HG02981 (cell line): ENCODE data around the gene TCEAL1.
A peak's percentile ranks its signal among the peaks of the same experiment; 100 is the strongest.
"Not testable (repeated sequence)": the region's sequence is repeated elsewhere in the genome, so short reads cannot be mapped to it uniquely, and the experiment has no call there.

Experiments used
- ATAC-seq: cut with Tn5 transposase; IDR thresholded peaks from one replicate; pipeline ENCODE4 v1.9.1; 2021; ENCODE audit warnings: mild to moderate bottlenecking, moderate library complexity; ENCODE audit not compliant: unreplicated experiment

The TCEAL1 gene, protein sequence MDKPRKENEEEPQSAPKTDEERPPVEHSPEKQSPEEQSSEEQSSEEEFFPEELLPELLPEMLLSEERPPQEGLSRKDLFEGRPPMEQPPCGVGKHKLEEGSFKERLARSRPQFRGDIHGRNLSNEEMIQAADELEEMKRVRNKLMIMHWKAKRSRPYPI

DNA sequence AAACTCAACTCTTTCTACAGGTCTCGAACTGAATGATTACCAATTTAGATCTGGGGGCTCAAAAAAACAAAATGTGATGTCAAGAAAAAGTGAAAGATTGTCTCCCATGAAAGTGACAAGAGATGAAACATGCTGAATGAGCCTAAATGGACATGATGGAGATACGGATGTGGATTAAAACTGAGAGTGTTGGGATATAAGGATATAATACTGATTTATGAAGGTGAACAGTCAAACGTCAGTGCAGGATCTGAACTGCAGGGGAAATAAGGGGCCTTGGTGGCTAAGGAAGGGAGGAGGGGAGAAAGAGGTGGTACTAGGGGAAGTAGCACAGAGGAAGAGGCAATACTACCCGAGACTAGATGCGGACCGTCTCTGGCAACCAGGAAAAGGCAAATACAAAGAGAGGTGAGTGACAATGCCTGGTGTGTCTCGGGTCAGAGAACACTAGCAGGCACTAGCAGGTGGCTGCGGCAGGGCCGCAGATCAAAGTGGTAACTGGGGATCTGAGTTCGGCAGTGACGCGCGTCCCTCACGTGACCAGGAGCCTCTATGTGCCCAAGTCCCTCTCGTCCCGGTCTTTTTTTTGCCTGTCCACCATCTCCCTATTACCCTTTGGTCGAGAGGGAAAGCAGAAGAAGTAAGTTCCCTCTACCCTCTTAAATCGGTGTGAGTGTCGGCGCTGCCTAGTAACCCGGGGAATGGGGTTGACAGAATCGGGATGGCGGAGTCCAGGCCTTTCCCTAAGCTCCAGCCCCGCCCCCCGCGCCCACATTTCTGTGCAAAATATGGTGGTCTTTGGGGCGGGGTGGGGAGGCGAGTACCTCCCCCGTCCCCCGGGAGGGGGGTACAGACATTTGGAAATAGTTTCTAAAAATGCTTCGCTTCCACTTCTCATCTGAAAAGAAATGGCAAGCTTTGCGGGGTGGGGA, at the start of gene TCEAL1:
TCEAL1 (plus strand) TSS at position 590 of the 932 bp plus-strand sequence. CDS start 942 bp downstream, outside the sequence.
- peak; percentile 74 for ATAC-seq

DNA sequence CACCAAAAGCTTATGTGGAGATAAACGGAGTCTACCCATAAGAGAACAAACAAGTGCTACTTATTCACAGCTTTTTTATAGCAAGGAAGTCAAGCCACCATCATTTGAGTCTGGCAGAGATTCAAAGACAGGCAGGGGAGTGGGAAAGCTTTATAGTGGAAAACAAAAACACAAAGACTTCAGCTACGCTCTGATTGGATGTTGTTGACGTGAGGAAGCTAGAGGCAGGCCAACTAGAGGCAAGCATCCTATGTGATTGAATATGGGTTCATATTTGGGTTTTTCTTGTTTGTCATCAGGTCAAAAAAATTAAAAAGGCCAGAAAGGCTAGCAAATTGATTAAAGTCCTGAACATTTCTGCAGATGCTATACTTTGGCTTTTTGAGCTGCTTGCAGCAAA, 44.2 kb upstream of the TCEAL1 start:
- ATAC-seq = no peak

DNA sequence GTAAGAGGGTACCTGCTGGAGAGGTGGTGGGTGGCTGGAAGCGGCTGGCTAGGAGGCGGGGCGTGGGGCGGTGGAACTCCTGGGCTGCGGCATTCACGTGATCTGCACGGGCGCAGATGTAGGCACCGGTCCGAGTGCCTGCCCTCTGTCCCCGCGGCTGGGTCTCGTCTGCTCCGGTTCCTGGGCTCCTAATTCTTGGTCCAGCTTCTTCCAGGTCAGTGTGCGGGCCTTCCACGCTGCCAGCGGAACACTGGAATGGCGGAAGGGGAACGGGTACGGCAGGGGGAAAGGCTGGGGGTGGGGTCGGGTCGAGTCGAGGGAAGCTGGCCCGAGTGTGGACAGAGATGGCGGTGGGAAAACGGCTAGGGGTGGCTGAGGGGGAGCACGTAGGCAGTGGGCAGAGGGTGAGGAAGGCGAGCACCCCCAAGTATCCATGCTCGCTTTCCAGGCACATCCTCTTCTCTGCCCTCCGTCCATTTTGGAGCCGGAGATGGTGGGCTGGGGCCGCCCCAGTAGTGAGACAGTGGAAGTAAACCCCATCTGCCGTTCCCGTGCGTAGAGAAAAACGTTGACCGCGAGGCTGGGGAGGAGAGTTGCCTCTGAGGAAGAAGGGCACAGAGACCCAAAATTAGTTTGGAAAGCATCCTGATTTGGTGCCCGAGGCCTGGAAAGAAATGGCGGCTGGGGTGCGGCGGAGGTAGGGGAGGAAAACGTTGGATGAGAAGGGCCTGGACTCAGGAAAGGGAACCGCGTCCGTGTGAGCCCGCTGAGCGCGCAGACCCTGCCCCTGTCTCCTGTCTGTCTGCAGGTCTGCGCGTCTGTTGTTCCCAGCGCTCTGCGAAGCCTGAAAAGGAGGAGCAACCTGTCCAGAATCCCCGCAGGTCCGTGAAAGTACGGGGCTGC, 43.1 kb upstream of the TCEAL1 start, which contains the start of gene TCEAL4:
TCEAL4 (plus strand) TSS at position 105 of the 903 bp plus-strand sequence. CDS start 1,161 bp downstream, outside the sequence.
- ATAC-seq = peak; percentile 89

DNA sequence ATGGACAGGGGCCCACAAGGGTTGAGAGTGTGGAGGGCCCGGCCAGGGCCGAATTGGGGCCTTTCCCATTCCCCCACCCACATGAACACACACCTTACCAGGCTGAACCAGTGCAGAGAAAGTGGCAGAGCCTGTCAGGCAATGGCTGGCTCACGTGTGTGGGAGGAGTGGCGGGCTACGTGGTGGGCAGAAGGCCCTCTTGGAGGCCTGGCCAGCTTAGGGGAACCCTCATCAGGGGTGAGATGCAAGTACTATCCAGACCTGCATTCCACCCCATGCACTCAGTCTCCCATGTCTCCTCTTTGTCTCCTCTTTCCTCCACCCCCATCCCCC, 42.5 kb upstream of the TCEAL1 start:
- ATAC-seq = peak; percentile 26

DNA sequence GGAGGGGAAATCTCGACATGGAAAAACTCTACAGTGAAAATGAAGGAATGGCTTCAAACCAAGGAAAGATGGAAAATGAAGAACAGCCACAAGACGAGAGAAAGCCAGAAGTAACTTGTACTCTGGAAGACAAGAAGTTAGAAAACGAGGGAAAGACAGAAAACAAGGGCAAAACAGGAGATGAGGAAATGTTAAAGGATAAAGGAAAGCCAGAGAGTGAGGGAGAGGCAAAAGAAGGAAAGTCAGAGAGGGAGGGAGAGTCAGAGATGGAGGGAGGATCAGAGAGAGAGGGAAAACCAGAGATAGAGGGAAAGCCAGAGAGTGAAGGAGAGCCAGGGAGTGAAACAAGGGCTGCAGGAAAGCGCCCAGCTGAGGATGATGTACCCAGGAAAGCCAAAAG, 42.1 kb upstream of the TCEAL1 start:
- no peak for ATAC-seq

DNA sequence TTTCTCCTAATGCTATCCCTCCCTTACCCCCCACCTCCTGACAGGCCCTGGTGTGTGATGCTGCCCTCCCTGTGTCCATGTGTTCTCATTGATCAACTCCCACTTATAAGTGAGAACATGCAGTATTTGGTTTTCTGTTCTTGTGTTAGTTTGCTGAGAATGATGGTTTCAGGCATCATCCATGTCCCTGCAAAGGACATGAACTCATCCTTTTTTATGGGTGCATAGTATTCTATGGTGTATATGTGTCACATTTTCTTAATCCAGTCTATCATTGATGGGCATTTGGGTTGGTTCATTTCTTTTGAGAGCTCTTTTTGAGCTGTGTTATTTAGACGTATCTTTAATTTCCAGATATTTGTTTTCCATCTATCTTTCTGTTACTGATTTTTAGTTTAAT, 36.5 kb upstream of the TCEAL1 start:
- not testable (repeated sequence) for ATAC-seq

DNA sequence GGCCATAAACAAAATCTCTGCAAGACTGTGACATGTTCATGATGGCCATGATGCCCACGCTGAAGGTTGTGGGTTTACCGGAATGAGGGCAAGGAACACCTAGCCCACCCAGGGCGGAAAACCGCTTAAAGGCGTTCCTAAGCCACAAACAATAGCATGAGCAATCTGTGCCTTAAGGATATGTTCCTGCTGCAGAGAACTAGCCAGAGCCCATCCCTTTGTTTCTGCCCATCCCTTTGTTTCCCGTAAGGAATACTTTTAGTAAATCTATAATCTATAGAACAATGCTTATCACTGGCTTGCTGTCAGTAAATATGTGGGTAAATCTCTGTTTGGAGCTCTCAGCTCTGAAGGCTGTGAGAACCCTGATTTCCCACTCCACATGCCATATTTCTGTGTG, 33.6 kb upstream of the TCEAL1 start:
- ATAC-seq = not testable (repeated sequence)

DNA sequence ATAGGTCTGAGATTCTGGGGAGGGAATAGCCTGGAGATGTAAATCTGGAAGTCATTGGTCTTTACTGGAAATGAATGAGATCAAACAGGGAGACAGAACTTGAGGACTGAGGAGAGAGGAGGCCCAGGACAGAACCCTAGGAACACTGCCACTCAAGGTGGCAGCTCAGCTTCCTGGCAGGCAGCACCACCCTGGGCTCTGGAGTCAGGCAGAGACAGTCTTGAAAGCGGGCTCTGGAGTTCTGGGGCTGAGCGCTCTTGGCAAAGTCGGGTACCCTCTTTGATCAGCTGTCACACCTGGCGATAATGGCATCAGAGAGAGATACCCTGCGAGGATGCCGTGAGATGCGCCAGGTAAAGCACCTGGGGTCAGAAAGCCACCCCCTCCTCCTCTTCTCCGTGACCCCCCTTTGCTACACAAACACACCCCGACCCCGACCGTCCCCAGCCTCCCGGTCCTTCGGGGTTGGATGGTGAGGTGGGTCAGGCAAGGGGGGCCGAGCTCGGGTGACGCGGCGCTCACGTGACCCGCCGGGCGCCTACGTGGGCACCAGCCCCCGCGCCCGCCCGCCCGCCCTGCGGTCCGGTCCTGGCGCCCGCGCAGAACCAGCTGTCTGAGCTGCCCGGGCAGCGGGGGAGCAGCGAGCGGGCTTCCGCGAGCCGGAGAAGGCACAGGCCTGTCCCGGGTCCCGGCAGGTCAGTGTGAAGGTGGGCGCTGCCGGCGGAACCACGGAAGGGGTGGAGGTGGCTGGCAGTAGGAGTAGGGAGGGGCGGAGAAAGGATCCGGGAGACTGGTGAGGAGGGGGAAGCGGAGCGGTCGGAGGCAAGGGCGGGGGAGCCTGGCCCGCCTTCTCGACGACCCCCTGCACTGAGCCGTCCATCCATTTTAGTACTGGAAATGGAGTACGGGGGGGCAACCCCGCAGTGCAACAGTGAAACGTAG, 21.1 kb upstream of the TCEAL1 start, which contains the start of gene TCEAL3:
TCEAL3 (plus strand) TSS at position 600 of the 942 bp plus-strand sequence. CDS start 1,102 bp downstream, outside the sequence.
- ATAC-seq = peak; percentile 69

DNA sequence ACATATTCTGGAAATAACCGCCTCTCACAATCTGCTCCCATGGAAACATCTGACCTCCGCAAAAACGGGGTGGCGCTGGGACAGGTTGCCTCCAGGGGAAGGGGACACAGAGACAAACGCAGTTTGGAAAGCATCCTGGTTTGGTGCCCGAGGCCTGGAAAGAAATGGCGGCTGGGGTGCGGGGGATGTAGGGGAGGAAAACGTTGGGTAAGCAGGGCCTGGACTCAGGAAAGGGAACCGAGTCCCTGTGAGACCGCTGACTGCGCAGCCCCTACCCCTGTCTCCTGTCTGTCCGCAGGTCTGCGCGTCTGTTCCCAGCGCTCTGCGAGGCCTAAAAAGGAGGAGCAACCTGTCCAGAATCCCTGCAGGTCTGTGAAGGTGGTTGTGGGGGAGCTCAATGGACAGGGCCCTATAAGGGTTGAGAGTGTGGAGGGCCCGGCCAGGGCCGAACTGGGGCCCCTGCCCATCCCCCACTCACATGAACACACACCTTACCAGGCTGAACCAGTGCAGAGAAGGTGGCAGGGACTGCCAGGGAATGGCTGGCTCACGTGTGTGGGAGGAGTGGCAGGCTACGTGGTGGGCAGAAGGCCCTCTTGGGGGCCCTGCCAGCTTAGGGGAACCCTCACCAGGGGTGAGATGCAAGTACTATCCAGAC, 20.3 kb upstream of the TCEAL1 start:
- ATAC-seq = peak; percentile 27

DNA sequence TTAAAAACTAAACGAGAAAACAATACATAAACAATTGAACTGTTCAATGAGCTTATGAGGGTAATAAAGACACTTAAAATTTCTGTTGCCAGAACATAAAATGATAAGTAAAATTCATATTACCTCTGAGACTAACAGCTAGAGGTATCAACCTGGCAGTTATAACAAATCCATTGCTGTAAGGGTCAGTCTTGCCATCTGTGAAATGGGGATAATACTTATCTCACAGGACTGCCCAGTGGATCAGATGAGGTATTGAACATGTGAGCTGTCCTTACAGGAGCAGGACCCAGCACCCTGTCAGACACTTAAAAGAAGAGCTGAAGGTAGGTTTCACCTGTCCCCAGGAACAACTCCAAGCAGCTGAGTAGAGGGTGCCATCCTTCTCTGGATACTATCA, 18.5 kb upstream of the TCEAL1 start:
- ATAC-seq = no peak

DNA sequence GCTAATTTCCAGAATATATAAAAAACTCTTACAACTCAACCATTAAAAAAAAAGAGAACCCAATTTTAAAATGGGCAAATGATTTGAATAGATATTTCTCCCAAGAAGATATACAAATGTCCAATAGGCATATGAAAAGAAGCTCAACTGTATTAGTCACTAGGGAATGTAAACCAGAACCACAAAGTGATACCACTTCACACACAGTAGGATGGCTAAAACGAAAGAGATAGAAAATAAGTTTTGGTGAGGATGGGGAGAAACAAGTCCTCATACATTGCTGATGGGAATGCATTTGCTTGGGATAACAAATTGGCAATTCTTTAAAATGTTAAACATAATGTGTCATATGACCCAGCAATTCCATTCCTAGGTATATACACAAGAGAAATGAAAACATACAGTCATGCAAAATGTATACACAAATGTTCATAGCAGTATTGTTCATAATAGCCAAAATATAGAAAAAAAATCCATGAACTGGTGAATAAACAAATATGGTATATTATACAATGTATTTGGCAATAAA, 15.3 kb upstream of the TCEAL1 start:
- no peak for ATAC-seq

DNA sequence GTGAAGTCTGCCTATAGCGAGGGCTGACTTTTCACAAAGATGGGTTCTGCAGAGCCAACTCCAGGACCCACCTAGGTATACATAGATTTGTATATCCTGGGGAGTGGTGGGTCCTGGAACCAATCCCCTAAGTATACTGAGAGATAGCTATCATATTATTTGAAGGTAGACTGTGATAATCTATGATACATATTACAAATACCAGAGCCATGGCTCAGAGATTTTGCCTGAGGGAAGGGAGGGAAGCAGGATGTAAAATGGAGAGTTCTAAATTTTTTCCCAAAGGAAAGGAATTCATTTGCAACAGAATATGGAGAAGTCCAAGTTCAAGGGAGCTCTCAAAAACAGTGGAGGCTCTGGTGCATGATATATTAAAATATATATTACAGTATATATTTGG, 13.8 kb upstream of the TCEAL1 start:
- no peak for ATAC-seq

DNA sequence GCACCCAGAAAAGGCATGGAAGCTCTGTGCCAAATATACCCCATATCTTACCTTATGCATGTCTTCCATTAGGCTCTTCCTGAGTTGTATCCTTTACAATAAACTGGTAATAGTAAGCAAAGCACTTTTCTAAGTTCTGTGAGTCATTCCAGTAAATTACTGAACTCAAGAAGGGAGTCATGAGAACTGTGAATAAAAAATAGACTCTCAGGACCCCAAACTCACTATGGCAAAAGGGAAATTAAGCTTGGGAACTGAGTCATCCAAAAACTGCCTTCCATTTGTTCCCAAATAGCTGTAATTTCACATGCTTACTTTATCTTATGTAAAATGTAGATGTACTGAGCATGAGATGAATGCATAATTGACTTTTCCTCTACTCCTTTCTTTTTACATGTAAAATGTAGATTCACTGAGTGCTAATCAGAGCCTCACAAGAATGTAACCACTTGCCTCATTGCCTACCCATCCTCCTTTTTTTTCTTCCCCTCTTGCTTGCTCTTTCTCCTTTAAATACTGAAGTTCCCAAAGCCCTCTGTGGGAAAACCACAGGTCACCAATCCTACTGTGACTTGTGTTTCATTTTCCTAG, 12.9 kb upstream of the TCEAL1 start:
- ATAC-seq = no peak

DNA sequence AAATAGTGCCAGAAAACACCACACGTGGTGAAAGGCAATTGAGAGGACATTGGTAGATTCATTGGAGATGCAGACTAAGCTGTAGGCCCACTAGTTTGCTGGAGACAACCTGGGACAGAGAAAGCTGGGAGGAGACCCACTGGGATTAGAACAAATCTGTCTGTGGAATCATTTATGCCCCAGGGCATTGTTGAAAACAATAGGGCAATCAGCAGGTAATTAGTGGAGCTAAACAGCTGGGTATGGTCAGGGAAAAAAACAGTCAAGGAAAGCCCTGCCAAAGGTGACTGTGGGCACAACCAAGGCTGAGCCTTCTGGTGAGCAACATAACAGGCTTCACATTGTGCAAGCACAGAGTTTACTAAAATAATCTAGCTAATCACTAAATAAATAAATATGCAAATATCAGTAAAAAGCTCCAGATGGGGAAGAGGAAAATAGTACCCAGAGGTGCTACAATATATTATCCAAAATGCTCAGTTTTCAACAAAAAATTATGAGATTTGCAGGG, 12.0 kb upstream of the TCEAL1 start:
- ATAC-seq = no peak

DNA sequence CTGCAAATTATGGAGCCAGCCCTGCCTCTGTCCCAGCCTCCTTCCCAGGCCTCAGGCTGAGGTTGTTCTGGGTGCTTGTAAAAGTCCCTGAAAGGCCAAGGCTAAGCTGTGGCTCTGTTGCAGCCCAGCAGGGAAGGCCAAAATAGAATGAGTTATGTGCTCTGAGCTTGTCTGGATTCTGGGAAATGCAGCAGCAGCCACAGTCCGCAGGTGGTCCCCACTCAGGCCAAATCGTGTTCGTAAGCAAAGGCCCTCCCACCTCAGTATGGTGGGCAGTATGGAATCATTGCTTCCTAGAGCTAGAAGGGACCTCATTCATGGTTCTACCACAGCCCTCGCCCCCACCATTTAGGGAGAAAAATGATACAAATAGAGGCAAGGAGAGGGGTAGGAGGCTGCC, 4.7 kb upstream of the TCEAL1 start:
- no peak for ATAC-seq

DNA sequence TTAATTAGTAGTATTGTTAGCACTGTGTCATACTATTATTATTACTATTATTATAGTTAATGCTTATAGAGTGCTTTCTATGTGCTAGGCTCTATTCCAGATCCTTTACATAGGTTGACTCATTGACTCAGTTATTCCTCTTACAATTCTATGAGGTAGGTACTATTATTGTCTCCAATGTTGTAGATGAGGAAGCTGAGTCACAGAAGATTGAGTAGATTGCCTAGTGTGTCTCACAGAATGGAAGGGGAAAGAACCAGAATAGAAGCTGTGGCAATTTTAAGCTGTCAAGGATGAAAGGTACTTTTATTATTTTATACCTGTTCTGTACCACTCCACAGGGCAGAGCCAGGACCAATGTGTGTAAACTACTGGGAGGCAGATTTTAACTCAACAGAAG, 1.9 kb upstream of the TCEAL1 start:
- no peak for ATAC-seq

DNA sequence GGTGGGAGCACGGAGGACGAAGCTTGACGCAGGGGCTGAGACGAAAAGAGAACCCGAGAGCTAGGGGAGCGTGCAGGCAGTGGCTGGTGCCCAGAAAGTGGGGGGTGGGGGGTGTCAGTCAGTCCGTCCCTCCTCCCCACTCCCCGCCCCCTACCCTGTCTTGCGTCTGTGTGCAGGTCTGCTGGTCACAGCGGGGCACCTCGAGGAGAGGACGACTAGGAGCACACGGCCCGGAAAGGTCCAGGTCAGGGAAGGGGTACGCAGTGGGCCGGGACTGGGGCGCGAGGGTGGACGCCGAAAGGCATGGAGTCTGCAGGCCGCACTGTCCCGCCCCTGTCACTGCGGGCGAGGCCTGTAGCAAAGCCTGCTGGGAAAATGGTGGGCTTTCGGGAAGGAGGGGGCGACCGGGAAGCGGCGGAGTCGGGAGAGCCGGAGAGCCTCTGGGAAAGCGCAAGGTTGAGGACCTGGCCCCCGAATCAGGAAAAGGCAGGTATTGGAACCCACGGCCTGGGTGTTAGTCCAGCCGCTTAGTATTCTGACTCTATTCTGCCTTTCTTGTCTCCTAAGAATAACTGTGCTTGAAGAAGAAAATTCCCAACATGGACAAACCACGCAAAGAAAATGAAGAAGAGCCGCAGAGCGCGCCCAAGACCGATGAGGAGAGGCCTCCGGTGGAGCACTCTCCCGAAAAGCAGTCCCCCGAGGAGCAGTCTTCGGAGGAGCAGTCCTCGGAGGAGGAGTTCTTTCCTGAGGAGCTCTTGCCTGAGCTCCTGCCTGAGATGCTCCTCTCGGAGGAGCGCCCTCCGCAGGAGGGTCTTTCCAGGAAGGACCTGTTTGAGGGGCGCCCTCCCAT, 769 bp downstream of the TCEAL1 start:
- ATAC-seq = peak; percentile 28

DNA sequence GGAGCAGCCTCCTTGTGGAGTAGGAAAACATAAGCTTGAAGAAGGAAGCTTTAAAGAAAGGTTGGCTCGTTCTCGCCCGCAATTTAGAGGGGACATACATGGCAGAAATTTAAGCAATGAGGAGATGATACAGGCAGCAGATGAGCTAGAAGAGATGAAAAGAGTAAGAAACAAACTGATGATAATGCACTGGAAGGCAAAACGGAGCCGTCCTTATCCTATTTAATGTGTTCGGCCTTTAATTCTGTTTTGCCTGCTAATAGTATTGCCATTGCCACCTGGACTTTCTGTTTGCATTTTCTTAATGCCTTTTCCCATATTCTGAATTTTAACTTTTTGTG, 1.4 kb downstream of the TCEAL1 start:
- no peak for ATAC-seq
